Bronchial epithelial cell (primary cell): ENCODE data around the gene ITM2C. TPM values are rescaled to one million over a fixed set of nuclear protein-coding genes. Genes with fewer than 3 reads are reported as not detected.

ENCODE experiments used
- DNase-seq: peaks from one replicate; pipeline ENCODE4 v3.0.0-alpha.2; 2010; ENCODE audit warnings: low read depth
- FAIRE-seq: peaks from 2 replicates; lab custom pipeline; 2011; peaks lifted over from hg19 to GRCh38; lab: Jason Lieb, UNC
- H3K27me3 ChIP-seq: 2 replicates; pipeline ENCODE4 v1.5.1; 2011; ENCODE audit warnings: low read length; ENCODE audit not compliant: control insufficient read depth, insufficient read depth
- H3K36me3 ChIP-seq: 2 replicates; pipeline ENCODE4 v1.5.1; 2011; ENCODE audit warnings: low read length; ENCODE audit not compliant: control insufficient read depth, insufficient read depth
- H3K4me3 ChIP-seq: 2 replicates; pipeline ENCODE4 v1.5.1; 2011; ENCODE audit warnings: mild to moderate bottlenecking, low read depth, low read length, control low read depth
- CTCF ChIP-seq: IDR thresholded peaks from 2 replicates; pipeline ENCODE4 v1.5.1; 2011; ENCODE audit warnings: mild to moderate bottlenecking, moderate library complexity, low read length, control low read depth, inconsistent platforms; ENCODE audit not compliant: insufficient read depth, severe bottlenecking
- total RNA-seq: library from RNA; depleted of rRNA; stranded (reverse); fragments of >200 nt; gene quantifications from 2 replicates; pipeline ENCODE4 v1.2.1, GENCODE V29; 2014

The ITM2C gene, protein sequence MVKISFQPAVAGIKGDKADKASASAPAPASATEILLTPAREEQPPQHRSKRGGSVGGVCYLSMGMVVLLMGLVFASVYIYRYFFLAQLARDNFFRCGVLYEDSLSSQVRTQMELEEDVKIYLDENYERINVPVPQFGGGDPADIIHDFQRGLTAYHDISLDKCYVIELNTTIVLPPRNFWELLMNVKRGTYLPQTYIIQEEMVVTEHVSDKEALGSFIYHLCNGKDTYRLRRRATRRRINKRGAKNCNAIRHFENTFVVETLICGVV
- 14.8 and 20.3 TPM in 2 replicates for total RNA-seq

- DNase-seq: peak; percentile 38
- FAIRE-seq: no peak
- no peaks in the 10 kb centered on the region for H3K36me3 ChIP-seq
- TF ChIP-seq CTCF: peak; percentile 49
- peaks cover 6% of the 10 kb centered on the region for H3K27me3 ChIP-seq
- peak within 1 kb of the TSS; percentile 51 for H3K4me3 ChIP-seq
Measured at GRCh38 chr2:230864605-230865306, at the start of gene ITM2C. Gene ITM2C, plus strand, starts transcription at chr2:230864942. Its CDS starts 84 bp downstream, at chr2:230865026.

GRCh38 chr2:230815088-230815487 is 49.7 kb upstream of the ITM2C start:
- DNase-seq (no peak), FAIRE-seq (no peak)
- Histone ChIP-seq H3K27me3 (no peaks in the 10 kb centered on the region), H3K4me3 (no peak overlapping the region), H3K36me3 (peaks cover 31% of the 10 kb centered on the region)
- no peak for TF ChIP-seq CTCF

GRCh38 chr2:230816735-230817134 is 48.0 kb upstream of the ITM2C start:
- no peak overlapping the region for H3K4me3 ChIP-seq
- H3K36me3 ChIP-seq: peaks cover 27% of the 10 kb centered on the region
- TF ChIP-seq CTCF: no peak
- FAIRE-seq (no peak), DNase-seq (no peak)
- no peaks in the 10 kb centered on the region for H3K27me3 ChIP-seq

GRCh38 chr2:230819433-230819832 is 45.3 kb upstream of the ITM2C start:
- H3K36me3 ChIP-seq: peaks cover 17% of the 10 kb centered on the region
- FAIRE-seq (no peak), DNase-seq (no peak)
- TF ChIP-seq CTCF: no peak
- H3K4me3 ChIP-seq: no peak overlapping the region
- H3K27me3 ChIP-seq: no peaks in the 10 kb centered on the region

DNA sequence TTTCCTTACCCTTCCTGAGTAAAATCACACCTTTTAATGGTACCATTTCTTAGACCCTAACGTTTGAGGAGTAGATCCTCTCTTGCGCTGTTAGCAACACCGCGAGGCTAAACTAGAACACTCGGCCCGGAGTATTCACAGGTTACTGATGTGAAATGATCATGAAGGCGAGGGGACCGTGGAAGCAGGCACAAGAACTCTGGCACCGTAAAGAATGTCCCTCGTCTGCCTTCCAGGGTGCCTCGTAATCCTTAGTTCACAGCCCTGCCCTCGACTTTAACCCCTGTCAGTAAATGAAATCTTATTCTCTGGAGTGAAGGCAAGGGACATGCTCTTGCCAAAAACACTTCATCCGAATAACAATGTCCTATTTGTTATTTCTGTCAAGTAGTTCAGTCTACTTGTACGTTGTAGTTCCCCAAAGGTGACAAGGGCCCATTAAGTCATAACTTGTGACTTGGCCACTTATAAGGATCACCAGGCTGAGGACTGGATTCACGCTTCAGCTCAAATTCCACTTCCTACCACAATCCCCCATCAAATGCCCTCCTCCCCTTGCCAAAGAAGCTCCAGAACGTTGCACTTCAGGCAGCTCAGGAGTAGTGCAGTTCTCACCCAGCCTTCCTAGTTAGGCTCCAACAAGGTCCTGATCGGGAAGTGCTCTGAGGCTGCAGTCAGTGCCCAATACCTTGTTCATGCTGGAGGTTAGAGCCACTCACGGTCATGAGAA is 43.3 kb upstream of the ITM2C start:
- no peak for TF ChIP-seq CTCF
- FAIRE-seq: peak; percentile 80
- DNase-seq: no peak
- peaks cover 10% of the 10 kb centered on the region for H3K36me3 ChIP-seq
- no peak overlapping the region for H3K4me3 ChIP-seq
- no peaks in the 10 kb centered on the region for H3K27me3 ChIP-seq
